Left lobe of liver (tissue), 2 donors: Measurements from ENCODE around the gene NFKBIE. TPM values are rescaled to one million over a fixed set of nuclear protein-coding genes. Genes with fewer than 3 reads are reported as not detected.

Experiments
- ATAC-seq: fragments of 200-7000 bp; cut with Tn5 transposase; one replicate; pipeline ENCODE4 v1.9.1; 2020; ENCODE audit warnings: mild to moderate bottlenecking, moderate library complexity
- DNase-seq: peaks from one replicate; pipeline ENCODE4 v3.0.0-alpha.2; 2020; ENCODE audit warnings: low spot score
- total RNA-seq: library from RNA; stranded (reverse); gene quantifications from one replicate; pipeline ENCODE4 v1.2.1, GENCODE V29; 2021
- donor health status: DM: no; HTN: no; CAD: no; lungs with moderate emphysema.
- donor health status: DM: no; HTN: yes; CAD: no.

Gene NFKBIE
- total RNA-seq, 1 donor from 2014 or later = 2.8 TPM

DNA sequence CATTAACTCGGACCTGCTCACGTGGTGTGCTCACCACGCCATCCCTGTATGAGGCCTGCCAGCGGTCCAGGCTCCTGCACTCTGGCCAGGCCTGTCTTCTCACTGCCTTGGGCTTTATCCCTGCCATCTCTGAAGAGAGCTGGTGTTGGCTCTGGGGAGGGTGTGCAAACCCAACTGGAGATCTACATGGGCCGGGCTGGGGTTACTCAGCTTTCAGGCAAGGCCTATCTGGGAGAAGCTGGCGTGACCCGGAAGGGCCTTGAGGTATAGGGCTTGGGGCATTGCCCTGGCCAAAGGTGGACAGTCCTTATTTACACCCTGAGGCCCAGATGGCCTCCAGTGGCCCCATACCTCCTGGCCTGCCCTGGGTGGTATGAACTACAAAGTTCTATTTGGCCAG lies 36.9 kb downstream of the NFKBIE start:
- DNase-seq (peak; percentile 85), ATAC-seq (peak; percentile 59)

DNA sequence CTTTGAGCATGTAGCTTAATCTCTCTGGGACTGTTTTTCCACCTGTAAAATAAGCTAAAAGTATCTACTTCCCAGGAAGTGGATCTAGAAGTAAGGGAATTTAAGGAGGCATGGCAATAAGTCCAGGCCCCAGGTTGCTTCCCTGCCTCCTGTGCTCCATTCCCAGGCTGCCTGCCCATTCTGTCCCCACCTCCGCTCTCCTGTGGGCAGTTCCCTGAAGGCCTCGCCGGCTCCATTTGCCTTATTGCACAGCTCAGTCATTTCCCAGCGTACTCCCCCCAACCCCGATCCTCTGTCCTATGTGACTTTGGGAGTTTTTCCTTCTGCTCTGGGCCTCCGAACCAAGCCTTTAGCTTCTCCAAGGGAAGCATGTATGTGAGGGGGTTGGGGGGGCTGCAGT lies 37.3 kb downstream of the NFKBIE start:
- ATAC-seq (no peak), DNase-seq (no peak)

DNA sequence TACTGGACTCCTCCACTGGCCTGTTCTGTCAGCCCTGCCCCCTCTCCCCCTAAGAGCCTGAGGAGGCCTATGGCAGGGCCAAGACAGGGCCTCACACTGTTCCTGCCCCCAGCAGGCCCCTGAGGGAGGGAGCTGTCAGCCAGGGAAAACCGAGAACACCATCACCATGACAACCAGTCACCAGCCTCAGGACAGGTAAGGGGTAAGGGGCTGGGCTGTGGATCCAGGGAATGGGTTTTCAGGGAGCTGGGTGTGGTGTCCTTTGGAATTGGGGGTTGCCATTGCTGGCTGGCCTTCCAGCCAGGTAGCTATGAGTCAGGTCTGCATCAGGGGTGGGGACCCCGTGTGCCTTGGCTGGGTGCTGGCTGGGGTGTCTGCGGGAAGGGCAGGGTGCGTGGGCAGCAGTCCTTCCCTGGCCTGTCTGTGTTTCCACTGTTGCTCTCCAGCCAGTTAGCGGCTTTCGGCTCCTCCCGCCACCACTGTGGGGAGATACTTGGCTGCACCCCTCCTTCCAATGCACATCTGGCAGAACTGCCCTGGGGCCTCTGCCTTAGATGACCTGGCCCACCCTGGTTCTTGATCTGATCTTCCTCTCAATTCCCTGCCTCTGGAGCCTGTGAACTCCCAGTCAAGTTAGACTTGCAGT lies 38.1 kb downstream of the NFKBIE start:
- ATAC-seq (no peak), DNase-seq (no peak)

DNA sequence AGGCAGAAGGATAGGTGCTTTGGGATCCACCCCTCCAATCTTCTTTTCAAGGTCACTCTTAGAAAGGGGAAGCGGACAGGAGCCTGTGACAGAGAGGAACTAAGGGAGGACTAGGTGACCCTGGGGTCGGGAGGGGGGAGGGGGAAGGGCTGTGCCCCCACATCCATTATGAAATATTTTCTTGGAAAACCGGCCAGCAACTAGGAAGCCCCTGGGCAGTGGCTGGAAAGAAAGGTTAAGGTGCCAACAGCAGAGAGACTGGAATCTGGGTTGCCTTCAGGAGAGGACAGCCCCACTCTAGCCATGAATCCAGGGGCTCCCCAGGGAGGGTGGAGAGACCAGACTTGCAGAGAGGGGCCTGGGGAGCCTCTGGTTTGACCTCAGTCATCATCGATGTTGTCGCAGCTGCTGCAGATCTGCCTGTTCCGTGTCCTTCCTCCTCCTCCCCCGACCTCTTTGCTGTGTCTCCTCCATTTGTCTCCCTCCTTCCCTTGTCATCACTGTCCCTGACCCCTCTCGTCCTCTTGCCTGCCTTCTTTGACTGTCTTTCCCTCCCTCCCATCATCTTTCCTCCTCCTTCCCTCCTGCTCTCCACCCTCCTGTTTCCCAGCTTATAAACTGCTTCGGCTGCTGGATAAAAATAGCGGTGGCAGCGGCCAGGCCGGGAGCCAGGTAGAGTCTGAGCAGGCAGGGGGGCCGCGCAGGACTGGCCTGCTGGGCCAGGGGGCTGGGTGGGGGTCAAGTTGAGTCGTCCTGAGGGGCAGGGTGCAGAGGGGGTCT lies 38.8 kb downstream of the NFKBIE start:
- ATAC-seq = no peak
- DNase-seq = no peak

DNA sequence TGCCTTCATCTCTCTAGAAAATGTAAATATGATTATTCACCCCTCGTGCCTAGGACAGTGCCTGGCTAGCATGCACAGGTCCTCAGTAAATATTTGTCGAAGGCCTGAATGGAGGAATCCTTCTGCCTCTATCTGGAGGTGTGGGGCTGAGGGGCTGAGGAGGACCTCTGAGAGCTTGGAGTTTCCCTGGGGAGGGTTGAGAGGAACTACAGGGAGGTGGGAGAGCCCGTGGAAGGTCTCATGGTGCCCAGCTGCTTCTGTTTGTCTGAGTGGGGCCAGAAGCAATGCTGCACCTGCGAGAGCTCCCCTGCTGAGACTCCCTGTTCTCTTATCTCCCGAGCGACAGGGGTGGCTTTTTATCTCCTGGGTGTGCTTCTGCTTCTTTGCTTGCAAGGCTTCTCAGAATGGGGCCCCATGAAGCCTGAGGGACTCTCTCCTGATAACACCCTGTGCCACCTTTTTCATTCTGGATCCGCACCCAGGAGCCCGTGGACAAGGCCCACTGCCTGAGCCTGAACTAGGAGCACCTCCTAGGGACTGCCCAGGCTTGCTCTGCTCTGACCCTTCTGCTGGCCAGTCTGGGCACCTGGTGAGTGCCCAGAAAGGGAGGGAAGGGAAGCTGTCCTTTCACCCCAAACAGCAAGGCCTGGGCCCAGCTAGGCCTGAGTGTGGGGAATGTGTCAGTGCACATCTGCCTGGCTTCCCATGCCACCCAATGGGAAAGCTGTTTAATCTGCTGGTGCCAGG lies 39.6 kb downstream of the NFKBIE start:
- ATAC-seq (peak; percentile 43), DNase-seq (peak; percentile 74)

DNA sequence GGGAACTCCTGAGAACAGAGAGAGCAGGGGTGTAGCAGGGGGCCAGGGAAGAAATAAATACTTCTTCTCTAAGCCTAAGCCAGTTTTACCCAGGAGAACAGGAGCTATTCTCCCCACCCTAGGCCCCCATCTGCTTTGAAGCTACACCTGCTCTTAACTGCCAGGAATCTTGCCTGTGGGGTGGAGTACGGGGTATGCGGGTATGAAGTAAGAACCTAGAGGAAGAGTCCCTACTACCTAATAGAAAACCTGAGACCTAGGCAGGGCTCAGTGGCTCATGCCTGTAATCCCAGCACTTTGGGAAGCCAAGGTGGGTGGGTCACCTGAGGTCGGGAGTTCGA lies 40.4 kb downstream of the NFKBIE start:
- ATAC-seq (no peak), DNase-seq (no peak)

DNA sequence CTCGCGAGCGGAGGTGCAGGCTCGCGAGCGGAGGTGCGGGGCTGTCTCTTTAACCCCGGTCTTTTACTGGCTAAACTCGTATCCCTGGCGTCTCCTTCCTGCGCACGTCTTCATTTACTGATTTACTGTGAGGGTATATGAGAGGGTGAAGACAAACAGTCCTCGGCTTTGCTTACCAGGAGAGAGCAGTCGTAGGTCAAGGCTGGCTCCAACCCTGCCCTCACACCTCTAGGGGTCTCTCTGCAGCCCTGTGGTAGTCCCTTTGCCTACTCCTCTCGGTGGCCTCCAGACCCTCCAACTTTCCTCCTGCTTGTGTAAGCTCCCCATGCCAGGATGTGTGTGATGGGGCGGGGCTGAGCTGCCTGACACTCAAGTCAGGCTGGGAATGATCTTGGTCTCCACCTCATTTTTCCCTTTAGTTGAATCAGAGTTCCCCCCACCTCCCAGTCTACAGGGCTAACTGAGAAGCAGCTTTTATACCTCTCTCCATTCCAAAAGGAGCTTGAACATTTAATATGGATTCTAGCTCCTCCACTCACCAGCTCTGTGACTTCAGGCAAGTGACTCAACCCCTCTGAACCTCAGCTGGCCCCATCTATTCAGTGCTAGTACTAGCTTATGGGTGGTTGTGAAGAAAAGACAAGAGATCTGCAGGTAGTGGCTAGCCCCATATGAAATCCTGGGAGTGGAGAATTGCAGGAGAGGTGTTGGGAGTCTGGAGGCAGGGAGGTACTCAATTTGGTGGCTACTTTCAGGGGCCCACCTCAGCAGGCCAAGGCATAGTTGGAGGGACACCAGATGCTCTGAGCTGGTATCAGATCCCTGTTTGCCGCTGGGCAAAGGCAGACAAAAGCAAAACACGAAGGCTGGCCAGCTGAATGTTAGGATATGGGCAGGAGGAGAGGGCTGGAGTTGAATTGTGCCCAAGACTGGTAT lies 41.1 kb downstream of the NFKBIE start:
- DNase-seq (no peak), ATAC-seq (no peak)

DNA sequence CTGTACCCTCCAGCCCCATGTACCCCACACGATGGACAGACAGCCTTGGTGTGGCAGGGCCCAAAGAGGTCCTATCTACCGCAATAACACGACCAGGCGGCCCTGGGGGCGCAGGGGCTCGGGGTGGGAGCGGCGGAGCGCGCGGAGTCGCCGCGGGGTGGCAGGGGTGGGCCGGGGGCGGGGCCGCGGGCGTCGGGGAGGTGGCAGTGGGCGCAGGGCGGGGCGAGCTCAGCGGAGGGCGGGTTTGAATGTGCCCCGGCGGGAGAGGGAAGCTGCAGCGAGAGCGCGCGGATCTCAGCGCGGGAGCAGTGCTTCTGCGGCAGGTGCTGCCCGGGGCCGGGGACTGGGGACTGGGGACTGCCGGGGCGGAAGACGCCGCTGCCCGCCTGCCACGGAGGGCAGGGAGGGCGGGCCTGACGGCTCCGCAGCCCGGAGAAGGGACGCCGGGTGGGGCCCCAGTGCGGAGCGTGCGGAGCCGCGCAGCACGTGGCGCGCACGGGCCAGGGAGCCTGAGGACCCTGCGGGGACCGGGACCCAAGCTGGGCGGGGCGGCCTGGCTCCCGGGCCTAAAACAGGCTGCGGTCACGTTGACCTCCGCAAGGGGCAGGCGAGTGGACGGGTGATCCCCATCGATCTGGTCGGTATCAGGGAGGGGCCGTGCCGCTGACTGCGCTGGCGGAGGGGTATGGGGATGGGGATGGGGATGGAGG lies 41.9 kb downstream of the NFKBIE start, which contains the start of gene SLC29A1:
SLC29A1 (plus strand) TSS at position 277 of the 710 bp plus-strand sequence. CDS start 3,719 bp downstream, outside the sequence.
- DNase-seq (peak; percentile 85), ATAC-seq (peak; percentile 61)

DNA sequence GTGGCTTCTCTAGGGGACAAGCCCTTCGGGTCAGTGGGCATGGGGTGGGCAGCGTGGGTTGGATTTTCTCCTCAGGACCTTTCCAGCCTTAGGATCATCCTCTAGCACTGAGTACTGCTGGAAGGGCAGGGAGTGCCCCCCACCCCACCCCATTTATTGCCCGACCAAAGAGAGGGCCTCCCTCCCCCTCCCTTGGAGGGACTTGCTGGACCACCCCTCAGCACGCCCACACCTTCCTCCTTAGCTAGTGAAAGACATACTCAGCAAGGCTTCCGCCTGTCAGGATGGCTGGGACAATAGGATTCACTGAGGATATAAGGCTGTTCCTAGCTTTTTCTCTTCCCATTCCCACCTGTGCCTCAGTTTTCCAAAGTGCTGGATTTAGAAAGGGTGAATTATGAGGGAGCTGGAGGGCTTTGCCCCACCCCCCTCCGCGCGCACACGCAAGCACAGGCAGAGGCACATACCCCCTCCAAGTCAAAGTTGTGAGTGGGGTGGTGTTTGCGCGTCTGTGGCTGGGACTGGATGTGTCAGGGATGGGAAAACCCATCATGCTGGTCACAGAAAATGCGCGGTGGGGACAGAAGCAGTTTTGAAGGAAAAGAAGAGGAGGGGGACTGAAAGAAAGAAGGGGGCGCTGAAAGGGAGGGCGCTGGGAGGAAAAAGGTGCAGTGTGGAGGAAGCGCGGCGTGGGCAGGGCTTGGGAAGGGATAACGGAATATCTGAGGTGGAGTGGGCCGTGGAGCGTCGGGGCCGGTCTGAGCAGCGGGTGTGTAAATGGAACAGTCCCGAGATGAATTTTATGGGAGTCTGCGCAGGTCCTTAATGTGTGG lies 42.6 kb downstream of the NFKBIE start:
- DNase-seq (no peak), ATAC-seq (no peak)

DNA sequence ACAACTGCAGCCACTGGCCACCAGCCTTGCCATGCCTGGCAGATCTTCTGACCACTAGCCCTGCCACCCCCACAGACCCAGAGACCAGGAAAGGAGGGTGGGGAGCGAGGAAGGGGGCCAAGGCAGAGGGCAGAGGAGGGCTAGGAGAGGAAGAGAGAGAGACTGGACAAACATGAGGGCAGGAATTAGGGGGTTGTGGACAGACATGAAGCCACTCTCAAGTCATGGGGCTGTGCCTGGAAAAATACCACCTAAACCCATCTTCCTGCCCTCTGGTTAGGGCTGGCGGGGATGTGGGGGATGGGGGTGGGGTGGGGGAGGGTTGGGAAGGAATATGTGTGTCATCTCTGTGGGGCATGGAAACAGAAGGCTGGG lies 43.4 kb downstream of the NFKBIE start:
- ATAC-seq (no peak), DNase-seq (no peak)

DNA sequence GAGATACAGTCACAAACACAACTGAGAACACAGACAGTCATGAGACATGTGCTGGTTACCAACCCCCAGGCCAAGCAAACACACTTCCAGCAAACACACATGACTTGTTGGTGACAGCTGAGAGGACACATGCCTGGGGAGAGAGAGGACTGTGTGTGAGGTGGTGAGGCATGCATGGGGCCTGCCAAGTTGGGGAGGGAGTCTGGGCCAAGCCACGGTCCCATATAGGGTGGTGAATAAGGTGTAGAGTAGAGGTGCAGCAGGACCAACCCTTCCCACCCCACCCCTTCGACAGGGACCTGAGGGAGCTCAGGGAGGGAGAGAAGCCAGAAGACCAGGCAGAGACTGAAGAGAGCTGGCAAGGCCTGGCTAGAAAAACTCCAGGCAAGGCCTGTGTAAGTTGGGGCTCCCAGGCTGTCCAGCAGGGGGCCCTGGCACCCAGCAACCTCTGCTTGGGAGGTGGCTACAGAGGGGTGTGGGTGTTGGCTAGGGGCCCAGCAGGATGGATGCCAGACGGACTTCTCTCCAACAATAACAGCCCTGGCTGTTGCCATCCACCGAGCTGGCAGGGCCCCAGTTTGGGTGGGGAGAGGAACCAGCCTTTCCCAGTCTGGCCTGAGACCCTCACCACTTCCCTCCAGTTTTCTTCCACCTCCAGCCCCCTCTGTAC lies 43.9 kb downstream of the NFKBIE start:
- DNase-seq = peak; percentile 97
- ATAC-seq = peak; percentile 58

DNA sequence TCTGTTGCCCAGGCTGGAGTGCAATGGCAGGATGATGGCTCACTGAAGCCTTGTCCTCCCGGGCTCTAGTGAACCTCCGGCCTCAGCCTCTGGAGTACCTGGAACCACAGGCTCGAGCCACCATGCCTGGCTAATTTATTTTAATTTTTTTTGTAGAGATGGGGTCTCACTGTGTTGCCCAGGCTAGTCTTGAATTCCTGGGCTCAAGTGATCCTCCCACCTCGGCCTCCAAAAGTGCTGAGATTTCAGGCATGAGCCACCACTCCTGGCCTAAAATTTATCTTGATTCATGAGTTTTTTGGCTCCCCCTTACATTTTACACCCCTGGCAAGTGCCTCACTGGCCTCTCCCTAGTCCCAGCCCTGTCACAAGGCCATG lies 44.4 kb downstream of the NFKBIE start:
- no peak for ATAC-seq

DNA sequence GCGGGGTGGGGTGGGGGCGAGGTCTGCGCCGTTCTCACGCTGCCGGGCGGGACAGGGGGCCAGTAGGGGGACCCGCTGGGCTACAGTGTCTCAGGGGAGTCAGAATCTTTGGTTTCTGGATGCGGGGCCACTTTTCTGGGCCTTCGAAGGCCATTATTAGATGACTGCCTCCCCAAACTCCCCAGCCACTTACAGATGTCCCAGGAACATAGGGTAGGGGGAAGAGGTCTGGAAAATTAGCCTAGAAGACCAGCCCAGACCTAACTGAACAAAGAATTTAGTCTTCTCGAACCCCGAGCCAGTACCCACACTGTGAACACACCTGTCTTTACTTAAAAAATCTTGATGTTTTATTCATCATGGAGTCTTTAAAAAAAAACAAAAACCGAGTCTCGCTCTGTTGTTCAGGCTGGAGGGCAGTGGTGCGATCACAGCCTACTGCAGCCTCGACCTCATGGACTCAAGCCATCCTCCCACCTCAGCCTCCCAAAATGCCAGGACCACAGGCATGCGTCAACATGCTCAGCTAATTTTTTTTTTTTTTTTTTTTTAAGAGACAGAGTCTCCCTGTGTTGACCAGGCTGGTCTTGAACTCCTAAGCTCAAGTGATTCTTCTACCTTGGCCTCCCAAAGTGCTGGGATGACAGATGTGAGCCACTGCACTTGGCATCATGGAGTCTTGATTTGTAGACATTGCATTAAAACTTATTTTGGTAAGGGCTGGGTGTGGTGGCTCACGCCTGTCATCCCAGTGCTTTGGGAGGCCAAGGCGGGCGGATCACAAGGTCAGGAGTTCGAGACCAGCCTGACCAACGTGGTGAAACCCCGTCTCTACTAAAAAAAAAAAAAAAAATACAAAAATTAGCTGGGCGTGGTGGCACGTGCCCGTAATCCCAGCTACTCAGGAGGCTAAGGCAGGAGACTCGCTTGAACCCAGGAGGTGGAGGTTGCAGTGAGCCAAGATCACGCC lies 45.3 kb downstream of the NFKBIE start:
- ATAC-seq (no peak), DNase-seq (no peak)

More for the DNA sequence above, 44.4 kb downstream of the NFKBIE start:
- DNase-seq = no peak

DNA sequence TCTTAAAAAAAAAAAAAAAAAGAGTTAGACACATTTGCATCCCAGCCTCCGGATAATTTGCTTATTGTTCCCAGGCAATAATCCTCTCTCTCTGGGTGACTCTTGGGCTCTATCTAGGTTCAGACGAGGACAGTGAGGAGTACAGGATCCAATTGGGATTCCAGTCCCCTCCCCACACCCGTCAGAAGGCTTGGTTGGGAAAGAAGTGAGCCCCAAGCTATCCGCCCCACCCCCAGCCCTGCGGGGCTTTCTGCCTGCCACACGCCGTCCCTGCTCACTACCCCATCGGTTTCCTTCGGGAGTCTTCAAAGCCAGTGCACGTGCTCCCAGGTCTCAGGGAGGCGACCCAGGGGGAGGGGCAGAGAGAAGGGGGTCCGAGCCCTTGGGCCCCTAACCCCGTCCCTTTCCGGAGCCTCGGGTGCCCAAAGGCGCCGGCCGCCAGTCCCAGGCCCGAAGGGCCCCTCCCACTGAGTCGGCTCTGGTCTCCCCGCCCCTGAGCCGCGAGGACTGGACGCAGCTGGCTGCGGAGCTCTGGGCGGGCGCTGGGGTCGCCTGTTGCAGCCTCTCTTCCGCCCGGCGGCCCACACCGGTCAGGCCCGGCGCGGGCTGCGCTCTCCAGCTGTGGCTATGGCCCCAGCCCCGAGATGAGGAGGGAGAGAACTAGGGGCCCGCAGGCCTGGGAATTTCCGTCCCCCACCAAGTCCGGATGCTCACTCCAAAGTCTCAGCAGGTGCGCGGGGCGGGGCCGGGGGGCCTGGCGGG lies 46.1 kb downstream of the NFKBIE start:
- peak; percentile 48 for ATAC-seq
- DNase-seq = peak; percentile 80

DNA sequence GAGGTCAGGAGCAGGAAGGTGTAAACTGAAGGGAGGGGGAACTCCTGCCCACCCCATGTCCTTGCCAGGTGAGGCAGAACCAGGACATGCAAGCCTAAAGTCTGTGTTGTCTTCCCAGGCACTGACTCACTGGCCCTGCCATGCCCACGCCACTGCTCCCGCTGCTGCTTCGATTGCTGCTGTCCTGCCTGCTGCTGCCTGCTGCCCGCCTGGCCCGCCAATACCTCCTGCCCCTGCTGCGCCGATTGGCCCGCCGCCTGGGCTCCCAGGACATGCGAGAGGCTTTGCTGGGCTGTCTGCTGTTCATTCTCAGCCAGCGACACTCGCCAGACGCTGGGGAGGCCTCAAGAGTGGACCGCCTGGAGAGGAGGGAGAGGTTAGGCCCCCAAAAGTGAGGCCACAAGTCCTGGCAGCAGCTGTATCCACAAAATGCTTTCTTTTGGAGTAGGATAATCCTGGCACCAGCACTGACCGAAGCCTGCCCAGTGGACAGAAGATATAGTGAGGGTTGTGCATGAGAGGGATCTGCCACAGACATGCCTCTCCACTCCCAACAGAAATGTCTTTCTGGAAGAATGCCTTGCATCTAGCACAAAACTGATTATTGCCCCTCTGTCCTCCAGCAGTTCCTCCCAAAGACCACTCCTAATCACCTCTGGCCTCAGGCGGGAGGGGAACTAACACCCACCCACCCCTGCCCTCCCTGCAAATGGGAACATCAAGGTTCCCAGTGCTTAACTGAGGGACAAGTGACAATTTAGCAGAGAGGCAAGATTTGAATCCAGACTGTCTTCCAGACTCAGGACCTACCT lies 47.8 kb downstream of the NFKBIE start:
- ATAC-seq (peak; percentile 67), DNase-seq (peak; percentile 90)
